NOMO-1 (cell line): Measurements from ENCODE around the gene GPA33.
A peak's percentile ranks its signal among the peaks of the same experiment; 100 is the strongest.

Experiments
- DNase-seq, 2 experiments: peaks; one replicate each; lab custom pipeline; 2025; ENCODE audit not compliant: unreplicated experiment in 2 of 2; lab: John Stamatoyannopoulos, UW

Gene GPA33, protein sequence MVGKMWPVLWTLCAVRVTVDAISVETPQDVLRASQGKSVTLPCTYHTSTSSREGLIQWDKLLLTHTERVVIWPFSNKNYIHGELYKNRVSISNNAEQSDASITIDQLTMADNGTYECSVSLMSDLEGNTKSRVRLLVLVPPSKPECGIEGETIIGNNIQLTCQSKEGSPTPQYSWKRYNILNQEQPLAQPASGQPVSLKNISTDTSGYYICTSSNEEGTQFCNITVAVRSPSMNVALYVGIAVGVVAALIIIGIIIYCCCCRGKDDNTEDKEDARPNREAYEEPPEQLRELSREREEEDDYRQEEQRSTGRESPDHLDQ

DNA sequence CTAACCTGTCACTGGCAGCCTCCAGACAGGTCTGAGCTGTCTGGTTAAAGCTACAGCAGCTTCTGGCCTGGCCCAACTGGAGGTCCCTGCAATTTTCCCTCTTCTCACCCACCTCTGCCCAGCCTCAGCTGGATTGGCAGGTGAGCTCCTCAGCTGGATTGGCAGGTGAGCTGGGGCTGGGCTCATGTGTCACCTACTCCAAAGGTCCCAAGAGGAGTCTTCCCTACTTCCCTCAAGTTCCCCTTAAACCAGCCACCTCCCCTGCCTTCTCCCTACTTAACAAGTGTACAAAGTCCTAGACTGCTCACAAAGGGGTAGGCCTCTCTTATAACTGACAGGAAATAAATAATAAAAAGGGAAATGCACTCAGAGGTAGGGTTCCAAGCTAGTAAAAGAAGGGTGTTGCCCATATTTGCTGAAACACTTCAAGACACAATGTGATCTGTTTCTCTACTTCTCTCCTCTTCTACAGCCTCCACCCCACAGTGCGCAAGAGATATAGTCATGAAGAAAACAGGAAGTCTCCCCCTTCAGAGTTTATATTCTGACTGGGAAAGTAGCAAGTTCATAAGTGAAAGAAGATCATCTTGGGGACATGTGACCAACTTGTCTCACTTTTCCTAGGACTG lies at the start of gene GPA33:
Gene GPA33, minus strand, starts transcription at position 64 of the 629 bp plus-strand sequence. CDS start 90 bp downstream, outside the sequence.
- peak; percentile 86 to 98 for DNase-seq

DNA sequence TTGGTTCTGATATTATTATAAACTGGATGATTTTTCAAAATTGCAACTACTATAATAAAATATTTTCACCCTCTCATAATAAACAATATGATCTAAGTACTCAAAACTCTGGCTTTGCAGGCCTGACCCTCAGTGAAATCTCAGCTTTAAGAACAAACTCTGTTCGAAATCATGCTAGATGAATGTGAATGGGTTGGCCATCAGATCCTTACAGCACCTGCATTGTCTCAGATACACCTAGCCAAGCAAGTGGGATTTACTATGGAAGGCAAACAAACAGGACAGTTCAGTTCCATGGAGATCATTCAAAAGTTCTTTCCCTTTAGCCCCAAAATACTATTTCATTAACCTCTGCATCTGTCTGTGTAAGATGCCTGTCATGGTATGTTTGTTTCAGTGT lies 48.5 kb upstream of the GPA33 start:
- DNase-seq, result no peak

DNA sequence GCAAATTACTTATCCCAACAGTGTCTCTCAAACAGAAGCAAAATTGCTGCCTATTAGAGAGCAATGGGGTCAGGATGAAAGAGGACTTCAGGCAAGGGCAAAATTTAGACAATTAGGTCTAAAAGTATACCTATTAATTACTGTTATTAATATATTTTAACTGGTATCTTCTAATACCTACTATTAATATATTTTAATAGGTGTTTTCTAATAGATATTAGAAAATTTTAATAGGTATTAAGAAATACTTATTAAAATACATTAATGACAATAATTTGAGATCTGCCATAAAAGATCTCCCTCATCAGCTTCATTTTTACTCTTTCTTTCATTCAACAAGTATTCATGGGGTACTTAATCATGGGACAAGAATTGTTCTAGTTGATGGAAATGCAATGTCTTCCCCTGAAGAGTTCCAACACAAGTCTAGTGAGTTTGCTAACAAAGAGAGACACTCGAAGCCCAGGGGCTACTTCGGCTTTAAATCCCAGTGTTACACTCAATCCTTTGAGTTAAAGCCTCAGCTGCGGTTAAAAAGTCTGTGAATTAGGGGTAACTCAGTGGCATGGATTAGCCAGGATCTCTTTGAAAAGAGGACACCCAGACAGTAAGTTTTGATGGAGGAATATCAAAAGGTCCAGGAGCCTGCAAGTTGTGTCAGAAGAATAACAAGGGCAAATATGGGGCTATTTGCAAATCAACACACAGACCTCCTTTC lies 47.8 kb upstream of the GPA33 start:
- DNase-seq, result no peak

DNA sequence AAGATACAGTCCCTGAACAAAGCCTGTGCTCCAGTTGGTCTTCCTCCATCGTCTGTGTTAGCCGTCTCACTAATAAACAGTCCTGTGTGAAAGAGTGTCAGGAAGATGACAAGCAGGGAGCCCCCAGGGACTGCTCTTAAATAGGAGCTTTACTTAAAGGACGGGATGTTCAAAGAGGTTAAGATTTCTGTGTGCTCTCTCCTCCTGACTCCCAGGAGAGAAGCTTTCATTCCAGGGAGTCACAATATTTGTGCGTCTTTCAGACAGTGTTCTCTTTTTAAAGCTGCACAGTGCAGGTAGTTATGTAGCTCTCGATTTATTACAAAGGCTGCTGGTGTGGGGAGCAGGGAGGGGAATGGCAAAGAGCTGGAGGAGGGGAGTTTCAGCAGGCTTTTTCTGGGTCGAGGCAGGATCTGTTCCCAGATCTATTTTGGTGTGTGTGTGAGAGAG lies 47.2 kb upstream of the GPA33 start:
- no peak for DNase-seq

DNA sequence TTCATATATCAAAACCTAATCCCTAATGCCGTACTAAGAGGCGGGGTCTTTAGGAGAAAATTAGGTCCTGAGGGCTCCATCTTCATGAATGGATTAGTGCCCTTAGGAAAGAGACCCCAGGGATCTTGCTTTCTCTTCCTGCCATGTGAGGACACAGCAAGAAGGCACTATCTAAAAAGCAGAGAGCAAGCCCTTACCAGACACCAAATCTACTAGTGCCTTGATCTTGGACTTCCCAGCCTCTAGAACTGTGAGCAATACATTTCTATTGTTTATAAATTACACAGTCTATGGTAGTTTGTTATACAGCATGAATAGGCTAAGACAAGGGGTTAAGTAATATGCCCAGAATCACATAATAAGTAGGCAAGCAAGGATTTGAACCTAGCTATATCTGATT lies 46.6 kb upstream of the GPA33 start:
- DNase-seq, result no peak

DNA sequence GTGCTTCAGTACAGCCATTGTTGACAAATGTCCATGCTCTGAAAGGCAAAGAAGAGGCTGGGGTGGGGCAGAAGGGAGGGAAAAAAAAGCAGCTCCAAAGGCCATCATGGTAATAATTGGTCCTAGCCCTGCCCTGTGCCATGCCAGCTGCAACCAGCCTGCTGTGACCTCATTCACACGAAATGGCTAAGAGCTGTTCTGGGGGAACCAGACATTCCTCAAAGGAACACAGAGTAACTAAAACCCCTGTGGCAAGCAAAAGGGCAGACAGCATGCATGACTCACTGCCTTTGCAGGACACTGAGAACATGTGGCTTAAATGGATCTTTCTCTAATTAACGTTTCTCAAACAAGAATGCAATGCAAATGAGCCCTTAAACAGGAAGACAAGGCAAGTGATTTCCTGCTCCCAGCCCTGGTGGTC lies 46.0 kb upstream of the GPA33 start:
- no peak for DNase-seq

DNA sequence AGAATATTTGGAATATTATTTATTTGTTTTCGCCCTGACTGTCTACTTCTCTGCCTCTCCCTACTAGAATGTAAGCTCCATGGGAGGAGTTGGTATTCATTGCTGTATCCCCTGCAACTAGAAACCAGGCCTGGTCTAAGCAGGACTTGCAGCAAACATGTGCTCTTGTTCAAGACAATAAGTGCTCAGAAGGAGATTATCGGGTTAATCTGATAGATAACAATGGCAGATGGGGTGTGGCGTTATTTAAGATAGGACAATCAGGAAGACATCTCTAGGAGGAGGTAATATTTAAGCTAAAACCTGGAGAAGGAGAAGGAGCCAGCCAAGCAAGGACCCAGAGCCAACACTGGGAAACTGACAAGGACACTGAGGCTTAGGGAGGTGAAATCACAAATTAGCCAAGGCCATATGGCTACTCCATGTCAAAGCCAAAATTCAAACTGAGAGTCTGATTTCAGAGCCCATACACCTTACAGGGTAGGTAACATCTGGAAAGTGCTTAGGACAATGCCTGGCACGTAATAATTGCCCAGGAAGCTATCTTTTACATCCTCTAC lies 45.2 kb upstream of the GPA33 start:
- no peak for DNase-seq

DNA sequence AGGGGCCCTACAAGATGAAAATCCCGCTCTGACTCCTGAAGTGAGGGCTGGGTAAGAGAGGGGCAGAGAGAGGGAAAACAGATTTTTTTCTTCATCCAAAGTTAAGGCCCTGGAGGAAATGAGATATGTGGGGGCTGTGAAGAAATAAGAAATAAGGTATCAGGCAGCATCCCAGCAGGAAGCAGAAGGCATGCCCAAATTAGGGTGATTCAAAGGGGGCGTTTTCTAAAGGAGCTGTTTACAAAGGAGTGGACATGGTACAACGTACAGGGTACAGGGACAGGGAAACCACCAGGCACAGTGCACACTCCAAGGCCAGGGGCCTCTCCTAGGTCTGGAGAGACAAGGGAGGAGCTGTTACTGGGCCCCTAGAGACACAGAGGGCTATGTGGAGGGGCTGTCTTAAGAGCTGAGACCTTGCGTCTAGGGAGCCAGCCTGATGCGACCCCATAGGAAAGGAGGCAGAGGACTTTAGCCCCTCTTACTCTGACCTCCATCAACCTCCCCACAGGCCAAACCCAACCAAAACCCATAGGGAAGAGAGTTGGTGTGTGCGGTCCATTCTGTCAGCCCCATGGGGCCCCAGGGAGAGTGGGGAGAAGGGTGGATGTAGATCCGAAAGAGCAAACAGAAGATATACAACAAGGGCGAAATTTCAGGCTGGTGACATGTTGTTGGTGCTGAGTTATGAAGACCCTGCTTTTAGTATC lies 42.3 kb upstream of the GPA33 start:
- no peak for DNase-seq

DNA sequence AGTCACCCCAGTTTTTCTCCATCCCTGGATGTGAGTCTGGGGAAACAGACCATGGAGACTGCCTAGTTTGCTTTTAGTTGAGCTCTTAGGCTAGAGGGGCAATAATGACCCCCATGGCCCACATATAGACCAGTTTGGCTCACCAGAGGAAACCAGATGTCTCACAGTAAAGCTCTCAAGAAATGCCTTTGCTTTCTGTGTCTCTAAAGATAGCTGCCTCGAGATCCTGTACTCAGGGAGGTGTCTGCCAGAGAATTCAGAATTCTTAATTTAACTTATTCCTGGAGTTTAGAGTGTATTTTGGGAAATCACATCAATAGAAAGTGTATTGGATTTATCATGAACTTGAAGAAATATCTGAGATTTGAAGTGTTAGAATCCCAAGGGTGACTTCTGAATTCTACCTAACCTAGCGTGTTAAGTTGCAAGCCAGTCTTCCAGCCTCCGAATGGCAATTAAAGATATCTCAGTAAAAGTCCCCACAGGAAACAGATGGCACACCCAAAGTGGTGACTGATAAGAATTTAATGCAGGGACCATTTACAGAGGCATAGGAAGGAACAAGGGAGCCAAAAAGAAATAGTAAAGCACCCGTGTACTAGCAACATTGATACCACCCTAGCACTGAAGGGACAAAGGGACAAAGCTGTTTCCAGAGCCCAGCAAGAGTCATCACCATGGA lies 40.8 kb upstream of the GPA33 start:
- DNase-seq, result no peak

DNA sequence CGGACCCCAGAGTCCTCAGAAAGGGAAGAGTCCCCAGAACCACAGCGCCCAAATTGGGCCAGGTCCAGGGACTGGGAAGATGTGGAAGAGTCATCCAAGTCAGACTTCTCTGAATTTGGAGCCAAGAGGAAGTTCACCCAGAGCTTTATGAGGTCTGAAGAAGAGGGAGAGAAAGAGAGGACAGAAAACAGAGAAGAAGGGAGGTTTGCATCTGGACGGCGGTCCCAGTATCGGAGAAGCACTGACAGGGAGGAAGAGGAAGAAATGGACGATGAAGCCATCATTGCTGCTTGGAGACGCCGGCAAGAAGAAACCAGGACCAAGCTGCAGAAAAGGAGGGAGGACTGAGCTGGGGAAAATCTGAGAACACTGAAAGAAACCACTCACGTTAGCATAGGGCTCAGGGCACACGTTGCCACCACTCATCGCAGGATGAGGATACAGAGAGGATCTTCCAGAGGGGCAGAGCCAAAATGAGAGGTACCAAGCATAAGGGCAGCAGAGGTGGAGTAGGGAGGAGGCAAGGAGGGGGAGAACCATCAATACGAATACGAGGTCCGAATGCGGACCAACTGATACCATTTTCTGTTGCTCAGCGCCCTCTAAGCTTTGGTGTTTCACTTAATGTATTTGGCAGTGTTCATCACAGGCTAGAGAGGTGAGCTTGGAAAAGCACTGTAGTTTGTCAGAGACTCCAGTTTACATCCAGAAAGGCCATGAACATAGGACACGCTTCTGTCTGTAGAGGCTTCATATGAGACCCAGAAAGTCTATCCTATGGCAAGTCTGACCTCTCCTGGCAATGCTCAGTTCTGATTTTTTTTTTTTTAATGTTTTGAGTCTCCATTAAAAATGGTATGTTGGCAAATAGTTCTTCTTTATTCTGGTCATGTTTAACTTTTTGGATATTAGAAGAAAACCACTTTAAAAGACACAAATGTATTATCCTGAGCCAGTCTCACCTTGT lies 38.4 kb upstream of the GPA33 start:
- peak in 1 of 2 experiments; percentile 7 for DNase-seq

DNA sequence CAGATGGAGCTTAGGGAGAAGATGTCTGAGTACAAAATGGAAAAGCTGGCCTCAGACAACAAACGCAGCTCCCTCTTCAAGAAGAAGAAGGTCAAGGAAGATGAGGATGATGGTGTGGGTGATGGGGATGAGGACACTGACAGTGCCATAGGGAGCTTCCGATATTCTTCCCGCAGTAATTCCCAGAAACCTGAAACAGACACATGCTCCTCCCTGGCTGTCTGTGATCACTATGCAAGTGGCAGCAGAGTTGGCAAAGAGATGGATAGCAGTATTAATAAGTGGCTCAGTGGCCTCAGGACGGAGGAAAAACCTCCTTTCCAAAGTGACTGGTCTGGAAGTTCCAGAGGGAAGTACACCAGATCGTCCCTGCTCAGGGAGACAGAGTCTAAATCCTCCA lies 37.5 kb upstream of the GPA33 start:
- DNase-seq, result no peak

DNA sequence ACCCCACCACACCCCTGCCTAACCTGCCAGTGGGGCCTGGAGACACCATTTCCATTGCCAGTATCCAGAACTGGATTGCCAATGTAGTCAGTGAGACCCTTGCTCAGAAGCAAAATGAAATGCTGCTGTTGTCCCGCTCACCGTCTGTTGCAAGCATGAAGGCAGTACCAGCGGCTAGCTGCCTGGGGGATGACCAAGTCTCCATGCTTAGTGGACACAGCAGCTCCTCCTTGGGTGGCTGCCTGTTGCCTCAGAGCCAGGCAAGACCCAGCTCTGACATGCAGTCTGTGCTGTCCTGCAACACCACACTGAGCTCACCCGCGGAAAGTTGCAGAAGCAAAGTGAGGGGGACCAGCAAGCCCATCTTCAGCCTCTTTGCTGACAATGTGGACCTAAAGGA lies 37.1 kb upstream of the GPA33 start:
- DNase-seq, result no peak

DNA sequence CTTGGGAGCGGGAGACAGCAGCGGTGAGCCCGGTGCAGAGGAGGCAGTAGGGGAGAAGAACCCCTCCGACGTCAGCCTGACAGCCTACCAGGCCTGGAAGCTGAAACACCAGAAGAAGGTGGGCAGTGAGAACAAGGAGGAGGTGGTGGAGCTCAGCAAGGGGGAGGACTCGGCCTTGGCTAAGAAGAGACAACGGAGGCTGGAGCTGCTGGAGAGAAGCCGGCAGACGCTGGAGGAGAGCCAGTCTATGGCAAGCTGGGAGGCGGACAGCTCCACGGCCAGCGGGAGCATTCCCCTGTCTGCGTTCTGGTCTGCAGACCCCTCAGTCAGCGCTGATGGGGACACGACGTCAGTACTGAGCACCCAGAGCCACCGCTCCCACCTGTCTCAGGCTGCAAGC lies 36.6 kb upstream of the GPA33 start:
- DNase-seq, result no peak

DNA sequence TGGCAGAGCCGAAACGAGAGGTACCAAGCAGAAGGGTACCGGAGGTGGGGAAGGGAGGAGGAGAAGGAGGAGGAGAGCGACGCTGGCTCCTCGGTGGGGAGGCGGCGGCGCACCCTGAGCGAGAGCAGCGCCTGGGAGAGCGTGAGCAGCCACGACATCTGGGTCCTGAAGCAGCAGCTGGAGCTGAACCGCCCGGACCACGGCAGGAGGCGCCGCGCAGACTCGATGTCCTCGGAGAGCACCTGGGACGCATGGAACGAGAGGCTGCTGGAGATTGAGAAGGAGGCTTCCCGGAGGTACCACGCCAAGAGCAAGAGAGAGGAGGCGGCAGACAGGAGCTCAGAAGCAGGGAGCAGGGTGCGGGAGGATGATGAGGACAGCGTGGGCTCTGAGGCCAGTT lies 36.1 kb upstream of the GPA33 start:
- DNase-seq, result no peak

DNA sequence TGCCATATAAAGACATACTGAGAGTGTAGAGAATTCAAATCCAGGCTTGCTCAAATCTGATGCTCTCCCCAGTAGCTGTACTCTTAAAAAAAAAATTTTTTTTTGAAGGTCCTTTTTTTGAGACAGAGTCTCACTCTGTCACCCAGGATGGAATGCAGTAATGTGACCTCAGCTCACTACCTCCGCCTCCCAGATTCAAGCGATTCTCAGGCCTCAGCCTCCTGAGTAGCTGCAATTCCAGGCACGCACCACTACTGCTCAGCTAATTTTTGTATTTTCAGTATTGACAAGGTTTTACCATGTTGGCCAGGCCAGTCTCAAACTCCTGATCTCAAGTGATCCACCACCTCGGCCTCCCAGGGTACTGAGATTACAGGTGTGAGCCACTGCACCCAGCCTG lies 32.4 kb upstream of the GPA33 start:
- DNase-seq, result no peak

DNA sequence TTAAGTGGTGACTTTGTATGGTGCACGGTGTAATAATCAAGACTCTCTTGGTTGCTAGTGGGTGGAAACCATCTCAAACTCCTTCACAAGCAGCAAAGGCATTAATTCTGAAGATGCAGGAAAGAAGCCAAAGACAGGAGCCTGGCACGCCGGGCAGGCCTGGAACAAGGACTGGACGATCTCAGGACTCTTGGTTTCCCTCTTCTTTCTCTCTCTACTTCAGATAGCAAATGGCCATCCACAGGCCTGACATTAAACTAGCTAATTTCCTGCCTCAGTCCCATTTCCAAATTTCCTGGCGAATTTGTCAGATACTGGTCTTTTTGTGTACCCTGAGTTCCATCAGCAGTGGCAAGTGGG lies 31.9 kb upstream of the GPA33 start:
- no peak for DNase-seq

DNA sequence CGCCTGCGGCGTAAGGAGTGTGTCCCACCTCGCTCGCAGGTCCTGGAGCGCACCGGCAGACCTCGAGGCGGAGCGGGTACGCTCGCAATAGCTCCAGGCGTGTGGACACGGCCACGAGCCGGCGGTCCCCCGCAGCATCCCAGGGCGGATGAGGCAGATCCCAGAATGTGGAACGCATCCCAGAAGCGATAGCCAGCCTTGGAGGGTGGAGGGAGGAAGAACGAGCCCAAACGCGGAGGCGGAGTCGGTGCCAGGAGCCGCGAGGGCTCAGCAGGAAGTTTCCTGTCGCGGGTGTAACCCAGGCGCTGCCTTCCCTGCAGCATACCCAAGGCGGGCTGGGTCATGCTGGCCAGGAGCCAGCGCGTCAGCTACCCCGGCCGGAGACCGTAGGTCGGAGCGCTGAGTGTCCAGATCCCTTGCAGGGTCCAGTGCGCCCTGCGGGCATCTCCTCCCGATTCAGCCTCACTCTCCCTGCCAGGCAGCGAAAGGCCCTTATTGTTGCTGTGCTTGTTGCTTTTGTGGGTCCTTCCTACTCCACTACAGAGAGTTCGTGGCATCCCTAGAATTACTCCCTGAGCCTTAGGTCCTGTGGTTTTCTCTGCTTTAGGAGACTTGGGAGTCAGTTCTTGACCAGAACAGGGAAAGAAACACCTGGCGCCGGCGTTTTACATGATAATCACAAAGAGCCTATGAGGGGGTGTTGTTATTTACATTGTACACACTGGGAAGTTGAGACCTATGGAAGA lies 31.4 kb upstream of the GPA33 start:
- peak; percentile 5 to 17 for DNase-seq

DNA sequence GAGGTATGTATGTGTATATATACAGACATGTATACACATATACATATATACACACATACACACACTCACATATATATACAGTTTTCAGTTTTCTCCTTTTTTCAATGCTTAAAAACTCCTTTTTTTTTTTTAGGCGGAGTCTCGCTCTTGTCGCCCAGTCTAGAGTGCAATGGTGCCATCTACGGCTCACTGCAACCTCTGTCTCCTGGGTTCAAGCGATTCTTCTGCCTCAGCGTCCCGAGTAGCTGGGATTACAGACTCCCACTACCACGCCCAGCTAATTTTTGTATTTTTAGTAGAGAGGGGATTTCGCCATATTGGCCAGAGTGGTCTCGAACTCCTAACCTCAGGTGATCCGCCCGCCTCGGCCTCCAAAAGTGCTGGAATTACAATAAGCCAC lies 30.7 kb upstream of the GPA33 start:
- peak in 1 of 2 experiments; percentile 22 for DNase-seq

DNA sequence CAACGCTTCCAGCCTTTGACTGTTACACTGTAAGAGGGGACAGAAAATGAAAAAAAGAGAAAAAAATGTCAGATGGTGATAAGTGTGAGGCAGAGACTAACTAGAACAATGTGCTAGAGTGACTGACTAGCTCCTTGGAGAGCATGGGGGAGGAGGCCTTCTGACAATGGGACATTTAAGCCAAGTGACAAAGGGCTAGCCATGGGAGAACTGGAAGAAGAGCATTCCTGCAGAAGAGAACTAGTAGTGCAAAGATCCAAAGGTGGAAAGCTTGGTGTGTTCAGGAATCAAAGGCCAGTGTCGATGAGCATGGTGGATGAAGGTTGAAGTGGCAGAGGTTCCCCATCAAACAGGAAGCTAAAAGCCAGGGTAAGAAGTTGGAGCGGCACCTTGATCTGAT lies 29.5 kb upstream of the GPA33 start:
- no peak for DNase-seq
